NT2/D1 (cell line): ENCODE results near the gene TBC1D8B.

Experiments
- DNase-seq: peaks from one replicate; pipeline ENCODE4 v3.0.0-alpha.2; 2011; ENCODE audit warnings: low read depth, low spot score
- H3K27me3 ChIP-seq: 2 replicates; pipeline ENCODE4 v1.6.0; 2011; ENCODE audit warnings: mild to moderate bottlenecking; ENCODE audit not compliant: insufficient read length, insufficient read depth
- H3K36me3 ChIP-seq: 2 replicates; pipeline ENCODE4 v1.6.1; 2011; ENCODE audit warnings: mild to moderate bottlenecking, low read length, mixed read lengths; ENCODE audit not compliant: insufficient read depth, insufficient read length
- H3K4me1 ChIP-seq: 2 replicates; pipeline ENCODE4 v1.5.1; 2011; ENCODE audit not compliant: insufficient read depth, insufficient read length
- H3K4me3 ChIP-seq: 2 replicates; pipeline ENCODE4 v1.5.1; 2011; ENCODE audit warnings: low read depth; ENCODE audit not compliant: insufficient read length
- H3K9ac ChIP-seq: 2 replicates; pipeline ENCODE4 v1.6.0; 2011; ENCODE audit warnings: low read depth; ENCODE audit not compliant: insufficient read length
- H3K9me3 ChIP-seq: 2 replicates; pipeline ENCODE4 v1.5.1; 2011; ENCODE audit warnings: mild to moderate bottlenecking, low read length; ENCODE audit not compliant: insufficient read depth
- SUZ12 ChIP-seq: IDR thresholded peaks from 2 replicates; pipeline ENCODE4 v1.6.1; 2011; ENCODE audit not compliant: insufficient read length, insufficient read depth; ENCODE audit errors: extremely low read depth
- YY1 ChIP-seq: IDR thresholded peaks from 2 replicates; pipeline ENCODE4 v1.6.1; 2011; ENCODE audit not compliant: insufficient read length, insufficient read depth
- ZNF274 ChIP-seq: IDR thresholded peaks from 2 replicates; pipeline ENCODE4 v1.6.1; 2011; ENCODE audit warnings: mild to moderate bottlenecking, low read depth, low read length

TBC1D8B gene

GRCh38 chrX:106899841-106900240, 97.4 kb downstream of the TBC1D8B start:
- no peak overlapping the region for H3K4me3 ChIP-seq
- H3K4me1 ChIP-seq = peaks cover 6% of the 10 kb centered on the region
- H3K9ac ChIP-seq = no peak overlapping the region
- no peak for DNase-seq
- H3K9me3 ChIP-seq = no peaks in the 10 kb centered on the region
- TF ChIP-seq YY1 (no peak), ZNF274 (no peak), SUZ12 (no peak)
- H3K27me3 ChIP-seq = no peaks in the 10 kb centered on the region
- no peaks in the 10 kb centered on the region for H3K36me3 ChIP-seq

- TF ChIP-seq SUZ12 (no peak), YY1 (no peak), ZNF274 (no peak)
- Histone ChIP-seq H3K36me3 (no peaks in the 10 kb centered on the region), H3K27me3 (no peaks in the 10 kb centered on the region), H3K4me1 (peaks cover 3% of the 10 kb centered on the region), H3K9me3 (no peaks in the 10 kb centered on the region), H3K4me3 (no peak overlapping the region), H3K9ac (no peak overlapping the region)
- no peak for DNase-seq
Observed at GRCh38 chrX:106901341-106901740, 98.9 kb downstream of the TBC1D8B start.

- DNase-seq = no peak
- Histone ChIP-seq H3K27me3 (no peaks in the 10 kb centered on the region), H3K4me3 (no peak overlapping the region), H3K9me3 (no peaks in the 10 kb centered on the region), H3K9ac (no peak overlapping the region), H3K36me3 (no peaks in the 10 kb centered on the region), H3K4me1 (peaks cover 3% of the 10 kb centered on the region)
- TF ChIP-seq YY1 (no peak), ZNF274 (no peak), SUZ12 (no peak)
Observed at GRCh38 chrX:106901781-106902219, 99.3 kb downstream of the TBC1D8B start.

GRCh38 chrX:106902684-106903083, 100.2 kb downstream of the TBC1D8B start:
- Histone ChIP-seq H3K9ac (no peak overlapping the region), H3K36me3 (no peaks in the 10 kb centered on the region), H3K9me3 (no peaks in the 10 kb centered on the region), H3K4me1 (peaks cover 3% of the 10 kb centered on the region), H3K27me3 (no peaks in the 10 kb centered on the region), H3K4me3 (no peak overlapping the region)
- TF ChIP-seq ZNF274 = no peak
- no peak for TF ChIP-seq YY1
- no peak for TF ChIP-seq SUZ12
- DNase-seq = no peak

GRCh38 chrX:106903291-106903824, 100.9 kb downstream of the TBC1D8B start, which contains the start of gene RIPPLY1:
Gene RIPPLY1, minus strand, starts transcription at chrX:106903341. Its CDS starts 54 bp downstream, at chrX:106903287.
- no peak for DNase-seq
- no peak for TF ChIP-seq YY1
- TF ChIP-seq ZNF274 = no peak
- no peak for TF ChIP-seq SUZ12
- no peak within 1 kb of the TSS for H3K4me3 ChIP-seq
- H3K27me3 ChIP-seq = no peaks in the 10 kb centered on the region
- H3K4me1 ChIP-seq = peaks cover 3% of the 10 kb centered on the region
- no peak within 1 kb of the TSS for H3K9ac ChIP-seq
- no peaks in the 10 kb centered on the region for H3K36me3 ChIP-seq
- no peaks in the 10 kb centered on the region for H3K9me3 ChIP-seq

GRCh38 chrX:106903856-106904528, 101.5 kb downstream of the TBC1D8B start:
- no peaks in the 10 kb centered on the region for H3K27me3 ChIP-seq
- peaks cover 3% of the 10 kb centered on the region for H3K4me1 ChIP-seq
- H3K4me3 ChIP-seq = no peak overlapping the region
- TF ChIP-seq YY1 (no peak), ZNF274 (no peak), SUZ12 (no peak)
- DNase-seq = no peak
- H3K9me3 ChIP-seq = no peaks in the 10 kb centered on the region
- H3K36me3 ChIP-seq = no peaks in the 10 kb centered on the region
- H3K9ac ChIP-seq = no peak overlapping the region

GRCh38 chrX:106905064-106905708, 102.7 kb downstream of the TBC1D8B start:
- no peak for DNase-seq

More at GRCh38 chrX:106905064-106905708, 102.7 kb downstream of the TBC1D8B start:
- TF ChIP-seq SUZ12 (no peak), YY1 (no peak), ZNF274 (no peak)
- Histone ChIP-seq H3K27me3 (no peaks in the 10 kb centered on the region), H3K4me3 (no peak overlapping the region), H3K9me3 (no peaks in the 10 kb centered on the region), H3K4me1 (peaks cover 3% of the 10 kb centered on the region), H3K36me3 (no peaks in the 10 kb centered on the region), H3K9ac (no peak overlapping the region)
